Measurements from ENCODE around the gene HOXC13.

HOXC13 gene

GRCh38 chr12:53944209-53944608, 5.6 kb downstream of the HOXC13 start:
- TF ChIP-seq POLR2AphosphoS5 (IDR thresholded peaks at IDR 0.05; ENCODE audit: low read depth, low read length): no peak
- TF ChIP-seq FOXP2 (optimal IDR thresholded peaks at IDR 0.05; ENCODE audit: borderline replicate concordance, extremely low read depth, extremely low read length, insufficient read depth): no peak
- TF ChIP-seq SIN3A (IDR thresholded peaks at IDR 0.05; ENCODE audit: borderline replicate concordance, insufficient read depth, low read length): no peak

GRCh38 chr12:53944907-53945847, 6.5 kb downstream of the HOXC13 start:
- TF ChIP-seq REST (IDR thresholded peaks at IDR 0.05; ENCODE audit: insufficient read depth in 1 of 2, low read depth in 2 of 2, low read length in 2 of 2): no peak
- TF ChIP-seq POLR2AphosphoS5 (IDR thresholded peaks at IDR 0.05; ENCODE audit: low read depth, low read length): no peak
- TF ChIP-seq FOXP2 (optimal IDR thresholded peaks at IDR 0.05; ENCODE audit: borderline replicate concordance, extremely low read depth, extremely low read length, insufficient read depth): no peak
- no peak for TF ChIP-seq SIN3A (IDR thresholded peaks at IDR 0.05; ENCODE audit: borderline replicate concordance, insufficient read depth, low read length)
- no peak for TF ChIP-seq TAF1 (IDR thresholded peaks at IDR 0.05; ENCODE audit: borderline replicate concordance, insufficient read depth, low read length)

- TF ChIP-seq REST (IDR thresholded peaks at IDR 0.05; ENCODE audit: insufficient read depth in 1 of 2, low read depth in 2 of 2, low read length in 2 of 2) (no peak), POLR2AphosphoS5 (IDR thresholded peaks at IDR 0.05; ENCODE audit: low read depth, low read length) (no peak), FOXP2 (optimal IDR thresholded peaks at IDR 0.05; ENCODE audit: borderline replicate concordance, extremely low read depth, extremely low read length, insufficient read depth) (no peak), TAF1 (IDR thresholded peaks at IDR 0.05; ENCODE audit: borderline replicate concordance, insufficient read depth, low read length) (no peak)
These were observed 9.1 kb downstream of the HOXC13 start for GRCh38 chr12:53947743-53948142.

- TF ChIP-seq POLR2AphosphoS5 (IDR thresholded peaks at IDR 0.05; ENCODE audit: low read depth, low read length) (no peak), FOXP2 (optimal IDR thresholded peaks at IDR 0.05; ENCODE audit: borderline replicate concordance, extremely low read depth, extremely low read length, insufficient read depth) (no peak), SIN3A (IDR thresholded peaks at IDR 0.05; ENCODE audit: borderline replicate concordance, insufficient read depth, low read length) (no peak), TAF1 (IDR thresholded peaks at IDR 0.05; ENCODE audit: borderline replicate concordance, insufficient read depth, low read length) (no peak), REST (IDR thresholded peaks at IDR 0.05; ENCODE audit: insufficient read depth in 1 of 2, low read depth in 2 of 2, low read length in 2 of 2) (no peak)
These were observed 10.3 kb downstream of the HOXC13 start for GRCh38 chr12:53948650-53949593.

Data from PFSK-1 (cell line).